ENCODE measurements around the gene PDZRN3. TPM values are rescaled to one million over a fixed set of nuclear protein-coding genes. Genes with fewer than 3 reads are reported as not detected.

Gene PDZRN3
- total and polyA plus RNA-seq, 2 of the 13 experiments (the other 11 are each of a cell fraction or from before 2014, with no cell fraction given): not detected

GRCh38 chr3:73453666-73454065 lies 171.1 kb downstream of the PDZRN3 start (continued):
- TF ChIP-seq SALL2 (CRISPR knock-in tag; IDR thresholded peaks at IDR 0.05) (no peak), SAFB2 (CRISPR knock-in tag; IDR thresholded peaks at IDR 0.05; ENCODE audit: borderline replicate concordance, low read depth) (no peak)
- TF ChIP-seq, protein P1, sequence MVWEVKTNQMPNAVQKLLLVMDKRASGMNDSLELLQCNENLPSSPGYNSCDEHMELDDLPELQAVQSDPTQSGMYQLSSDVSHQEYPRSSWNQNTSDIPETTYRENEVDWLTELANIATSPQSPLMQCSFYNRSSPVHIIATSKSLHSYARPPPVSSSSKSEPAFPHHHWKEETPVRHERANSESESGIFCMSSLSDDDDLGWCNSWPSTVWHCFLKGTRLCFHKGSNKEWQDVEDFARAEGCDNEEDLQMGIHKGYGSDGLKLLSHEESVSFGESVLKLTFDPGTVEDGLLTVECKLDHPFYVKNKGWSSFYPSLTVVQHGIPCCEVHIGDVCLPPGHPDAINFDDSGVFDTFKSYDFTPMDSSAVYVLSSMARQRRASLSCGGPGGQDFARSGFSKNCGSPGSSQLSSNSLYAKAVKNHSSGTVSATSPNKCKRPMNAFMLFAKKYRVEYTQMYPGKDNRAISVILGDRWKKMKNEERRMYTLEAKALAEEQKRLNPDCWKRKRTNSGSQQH (CRISPR knock-in tag; IDR thresholded peaks at IDR 0.05; ENCODE audit: low read depth): no peak

DNA sequence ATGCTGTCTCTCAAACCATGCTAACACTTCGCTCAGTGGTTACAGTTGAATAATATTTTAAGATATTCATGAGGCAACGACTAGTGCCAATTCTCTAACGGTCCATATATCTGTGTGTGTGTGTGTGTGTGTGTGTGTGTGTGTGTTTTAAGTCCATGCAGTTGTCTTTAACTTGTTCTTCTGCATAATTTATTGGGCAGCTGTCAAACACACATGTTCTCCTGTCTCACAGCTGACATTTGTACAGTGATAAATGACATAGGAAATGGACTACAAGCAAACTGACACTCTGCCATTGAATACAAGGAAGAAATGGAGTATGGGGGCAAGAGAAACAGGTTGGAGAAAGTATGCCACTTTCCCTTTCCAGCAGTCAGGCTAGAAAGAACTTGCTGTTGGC lies 172.0 kb downstream of the PDZRN3 start:
- Histone ChIP-seq H4K20me1 (ENCODE audit: insufficient read depth, low read length) (no peaks in the 10 kb centered on the region), H3K9me3 (ENCODE audit: low read length) (no peaks in the 10 kb centered on the region), H3K4me1 (ENCODE audit: insufficient read depth, low read length) (no peaks in the 10 kb centered on the region), H3K27ac (ENCODE audit: extremely low read length, insufficient read depth, low read length) (no peak overlapping the region), H3K9ac (ENCODE audit: insufficient read depth, low read depth, low read length) (no peak overlapping the region), H2AFZ (ENCODE audit: low read length) (no peak overlapping the region), H3K79me2 (ENCODE audit: insufficient read depth, low read length) (no peaks in the 10 kb centered on the region), H3K27me3 (ENCODE audit: control insufficient read depth in 1 of 2, insufficient read depth in 2 of 2, low read length in 2 of 2) (no peaks in the 10 kb centered on the region), H3K36me3 (replicated peaks in 1 of 2; ENCODE audit: control insufficient read depth in 1 of 2, insufficient read depth in 2 of 2, low read length in 2 of 2) (no peaks in the 10 kb centered on the region), H3K4me3 (replicated peaks in 1 of 3; ENCODE audit: insufficient read depth in 1 of 3, low read depth in 2 of 3, low read length in 3 of 3) (no peak overlapping the region), H3K4me2 (ENCODE audit: low read depth, low read length) (no peak overlapping the region)
- POLR2A ChIA-PET: no interaction called here
- in situ Hi-C loops (cut with HindIII; ENCODE audit: extremely low pct_ligation_motif_present, low pct_unique_long_range_greater_than_20kb) (no loop called here), intact Hi-C loops (cut with micrococcal nuclease; ENCODE audit: unreplicated experiment) (no loop called here)
- ATAC-seq (no peak), FAIRE-seq (no peak), DNase-seq (ENCODE audit: low spot score) (no peak)
- WGBS (ENCODE audit: low lambda C conversion rate): 0% methylated on average over 3 of the region's 3 CpGs
- CTCF ChIA-PET (ENCODE audit: low intra/inter-chr PET ratio, low total read pairs): no interaction called here
- no TSS peak for BruUV-seq (replicated peaks)
- no peak for TF ChIP-seq RORA (CRISPR knock-in tag; IDR thresholded peaks at IDR 0.05)
- no peak for TF ChIP-seq ZNF780A (CRISPR knock-in tag; IDR thresholded peaks at IDR 0.05)
- TF ChIP-seq HNF1B (CRISPR knock-in tag; IDR thresholded peaks at IDR 0.05): no peak
- no peak for TF ChIP-seq SOX6 (IDR thresholded peaks at IDR 0.05)
- no peak for TF ChIP-seq SOX6 (CRISPR knock-in tag; IDR thresholded peaks at IDR 0.05)
- no peak for TF ChIP-seq ASH2L (IDR thresholded peaks at IDR 0.05; ENCODE audit: insufficient read length, low read depth, low read length)
- no peak for TF ChIP-seq REL (CRISPR knock-in tag; conservative IDR thresholded peaks at IDR 0.05)
- TF ChIP-seq HDAC2 (CRISPR knock-in tag; IDR thresholded peaks at IDR 0.05): no peak
- TF ChIP-seq ZKSCAN5 (CRISPR knock-in tag; IDR thresholded peaks at IDR 0.05): no peak

All from HepG2 (cell line).